HL-60 (cell line): Measurements from ENCODE around the gene SURF2.

Source experiments
- POLR2AphosphoS5 ChIP-seq: IDR thresholded peaks from 2 replicates; pipeline ENCODE4 v1.6.1; 2012; ENCODE audit warnings: low read depth
- REST ChIP-seq: IDR thresholded peaks from 2 replicates; pipeline ENCODE4 v1.6.1; 2012; ENCODE audit warnings: low read depth; ENCODE audit not compliant: insufficient replicate concordance
- TF ChIP-seq, protein P1 (sequence below): IDR thresholded peaks from one replicate; pipeline ENCODE4 v1.5.1; 2011; ENCODE audit warnings: low read length, control low read depth, inconsistent platforms; ENCODE audit not compliant: insufficient read depth

GRCh38 chr9:133315997-133316396, 40.4 kb upstream of the SURF2 start:
- TF ChIP-seq, protein P1, sequence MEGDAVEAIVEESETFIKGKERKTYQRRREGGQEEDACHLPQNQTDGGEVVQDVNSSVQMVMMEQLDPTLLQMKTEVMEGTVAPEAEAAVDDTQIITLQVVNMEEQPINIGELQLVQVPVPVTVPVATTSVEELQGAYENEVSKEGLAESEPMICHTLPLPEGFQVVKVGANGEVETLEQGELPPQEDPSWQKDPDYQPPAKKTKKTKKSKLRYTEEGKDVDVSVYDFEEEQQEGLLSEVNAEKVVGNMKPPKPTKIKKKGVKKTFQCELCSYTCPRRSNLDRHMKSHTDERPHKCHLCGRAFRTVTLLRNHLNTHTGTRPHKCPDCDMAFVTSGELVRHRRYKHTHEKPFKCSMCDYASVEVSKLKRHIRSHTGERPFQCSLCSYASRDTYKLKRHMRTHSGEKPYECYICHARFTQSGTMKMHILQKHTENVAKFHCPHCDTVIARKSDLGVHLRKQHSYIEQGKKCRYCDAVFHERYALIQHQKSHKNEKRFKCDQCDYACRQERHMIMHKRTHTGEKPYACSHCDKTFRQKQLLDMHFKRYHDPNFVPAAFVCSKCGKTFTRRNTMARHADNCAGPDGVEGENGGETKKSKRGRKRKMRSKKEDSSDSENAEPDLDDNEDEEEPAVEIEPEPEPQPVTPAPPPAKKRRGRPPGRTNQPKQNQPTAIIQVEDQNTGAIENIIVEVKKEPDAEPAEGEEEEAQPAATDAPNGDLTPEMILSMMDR = no peak
- TF ChIP-seq REST = no peak
- no peak for TF ChIP-seq POLR2AphosphoS5
